ENCODE measurements around the gene FAM171A2.

The FAM171A2 gene

DNA sequence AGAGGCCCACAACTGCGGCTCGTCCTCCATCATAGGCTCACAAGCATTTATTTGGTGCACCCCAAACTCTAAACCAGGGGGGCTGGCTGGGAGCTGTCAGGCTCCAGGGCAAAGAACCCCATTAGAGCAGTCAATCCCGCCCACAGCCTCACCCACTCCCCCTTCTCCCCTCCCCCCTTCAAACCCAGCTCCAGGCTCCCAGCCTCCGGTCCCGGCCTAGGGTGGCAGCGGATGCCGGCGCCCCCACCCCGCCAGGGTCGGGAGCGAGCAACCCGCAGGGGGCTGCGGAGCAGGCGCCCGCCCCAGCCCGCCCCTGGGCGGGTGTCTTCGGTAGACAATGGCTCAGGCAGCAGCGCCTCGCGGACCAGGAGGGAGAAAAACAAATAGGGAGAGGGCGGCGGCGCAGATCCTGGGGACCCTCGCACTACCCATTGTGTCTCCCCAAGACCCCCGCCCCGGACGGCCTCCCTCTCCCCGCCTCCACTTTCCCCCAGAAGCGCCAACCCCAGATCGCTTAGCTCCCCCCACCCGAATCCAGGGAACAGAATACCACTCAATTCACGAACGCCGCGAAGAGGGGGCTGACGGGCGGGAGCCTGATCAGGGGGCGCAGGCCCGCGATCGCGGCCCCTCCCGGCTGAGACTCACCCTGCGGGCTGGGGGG is 572 bp downstream of the FAM171A2 start:
- peak overlapping the region; percentile 47 for H3K4me3 ChIP-seq (ENCODE audit: low read depth, low read length)
- no peak for DNase-seq (ENCODE audit: low read depth)
- TF ChIP-seq, protein P1, sequence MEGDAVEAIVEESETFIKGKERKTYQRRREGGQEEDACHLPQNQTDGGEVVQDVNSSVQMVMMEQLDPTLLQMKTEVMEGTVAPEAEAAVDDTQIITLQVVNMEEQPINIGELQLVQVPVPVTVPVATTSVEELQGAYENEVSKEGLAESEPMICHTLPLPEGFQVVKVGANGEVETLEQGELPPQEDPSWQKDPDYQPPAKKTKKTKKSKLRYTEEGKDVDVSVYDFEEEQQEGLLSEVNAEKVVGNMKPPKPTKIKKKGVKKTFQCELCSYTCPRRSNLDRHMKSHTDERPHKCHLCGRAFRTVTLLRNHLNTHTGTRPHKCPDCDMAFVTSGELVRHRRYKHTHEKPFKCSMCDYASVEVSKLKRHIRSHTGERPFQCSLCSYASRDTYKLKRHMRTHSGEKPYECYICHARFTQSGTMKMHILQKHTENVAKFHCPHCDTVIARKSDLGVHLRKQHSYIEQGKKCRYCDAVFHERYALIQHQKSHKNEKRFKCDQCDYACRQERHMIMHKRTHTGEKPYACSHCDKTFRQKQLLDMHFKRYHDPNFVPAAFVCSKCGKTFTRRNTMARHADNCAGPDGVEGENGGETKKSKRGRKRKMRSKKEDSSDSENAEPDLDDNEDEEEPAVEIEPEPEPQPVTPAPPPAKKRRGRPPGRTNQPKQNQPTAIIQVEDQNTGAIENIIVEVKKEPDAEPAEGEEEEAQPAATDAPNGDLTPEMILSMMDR (IDR thresholded peaks at IDR 0.05; ENCODE audit: insufficient read depth, low read depth, low read length, missing control alignments), result no peak

DNA sequence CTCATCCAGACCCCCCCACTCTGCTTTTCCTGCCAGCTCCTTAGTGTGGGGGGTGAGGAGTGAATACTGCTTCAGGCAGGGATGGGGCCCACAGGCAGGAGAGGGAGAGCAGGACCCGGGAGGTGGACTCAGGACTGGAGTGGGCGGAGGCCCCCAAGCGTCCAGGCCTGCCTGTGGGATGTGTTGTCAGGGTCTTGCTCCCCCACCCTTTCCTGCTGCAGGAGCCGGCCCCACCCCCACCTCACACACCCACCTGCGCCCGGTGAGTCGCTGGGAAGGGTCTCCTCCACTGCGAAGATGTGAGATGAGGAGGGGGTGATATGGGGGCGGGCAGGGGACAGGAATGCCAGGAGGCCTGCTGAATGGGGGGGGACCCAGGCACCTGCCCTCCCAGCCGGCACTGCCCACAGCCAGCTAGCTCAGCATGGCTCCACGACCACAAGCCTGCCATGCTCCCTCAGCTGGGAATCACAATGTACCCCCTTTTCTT is 1.1 kb downstream of the FAM171A2 start:
- no peak overlapping the region for H3K4me3 ChIP-seq (ENCODE audit: low read depth, low read length)
- TF ChIP-seq, protein P1 (IDR thresholded peaks at IDR 0.05; ENCODE audit: insufficient read depth, low read depth, low read length, missing control alignments), result no peak
- no peak for DNase-seq (ENCODE audit: low read depth)

DNA sequence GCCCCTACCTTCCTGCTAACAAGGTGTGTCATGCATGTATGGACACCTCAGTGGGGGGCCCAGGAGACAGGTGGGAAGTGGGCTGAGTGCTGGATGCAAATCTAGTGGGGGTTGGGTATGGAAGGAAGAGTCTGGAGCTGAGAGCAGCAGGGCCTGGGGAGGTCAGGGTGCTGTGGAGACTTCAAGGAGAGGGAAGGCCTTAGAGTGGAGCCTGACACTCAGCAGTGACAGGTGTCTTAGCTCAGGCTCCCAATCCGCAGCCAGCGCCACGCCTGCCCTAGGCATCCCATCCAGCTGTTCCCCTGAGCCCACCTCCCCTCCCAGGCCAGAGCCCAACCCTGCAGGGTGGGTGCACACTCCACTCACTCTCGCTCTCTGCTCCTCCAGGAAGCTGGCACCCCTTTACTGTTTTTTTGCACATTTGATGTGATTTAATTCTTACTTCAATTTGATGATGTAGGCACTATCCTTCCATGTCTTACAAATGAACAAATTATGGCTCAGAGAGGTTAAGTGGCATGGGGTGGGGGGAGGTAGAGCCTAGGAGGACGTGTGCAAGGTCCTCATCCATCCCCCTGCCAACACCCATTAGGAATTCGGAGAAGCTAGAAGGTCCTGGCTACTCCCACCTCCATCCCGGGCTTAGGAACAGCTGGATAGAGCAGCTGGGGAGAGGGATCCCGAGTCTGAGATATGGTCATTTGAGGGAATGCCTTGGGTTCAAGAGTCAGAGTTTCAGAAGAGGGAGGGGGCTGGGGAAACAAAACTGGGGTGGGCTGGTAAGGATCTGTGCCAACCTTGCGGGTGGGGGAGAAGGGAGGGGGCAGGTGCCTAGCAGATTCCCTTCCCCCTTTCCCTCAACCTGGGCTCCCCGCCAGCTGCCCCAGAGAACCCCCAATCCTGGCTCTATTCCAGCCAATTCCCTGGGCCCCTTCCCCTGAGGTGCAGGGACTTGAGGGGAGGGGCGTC is 2.1 kb downstream of the FAM171A2 start:
- TF ChIP-seq, protein P1 (IDR thresholded peaks at IDR 0.05; ENCODE audit: insufficient read depth, low read depth, low read length, missing control alignments), result no peak
- no peak overlapping the region for H3K4me3 ChIP-seq (ENCODE audit: low read depth, low read length)
- no peak for DNase-seq (ENCODE audit: low read depth)

DNA sequence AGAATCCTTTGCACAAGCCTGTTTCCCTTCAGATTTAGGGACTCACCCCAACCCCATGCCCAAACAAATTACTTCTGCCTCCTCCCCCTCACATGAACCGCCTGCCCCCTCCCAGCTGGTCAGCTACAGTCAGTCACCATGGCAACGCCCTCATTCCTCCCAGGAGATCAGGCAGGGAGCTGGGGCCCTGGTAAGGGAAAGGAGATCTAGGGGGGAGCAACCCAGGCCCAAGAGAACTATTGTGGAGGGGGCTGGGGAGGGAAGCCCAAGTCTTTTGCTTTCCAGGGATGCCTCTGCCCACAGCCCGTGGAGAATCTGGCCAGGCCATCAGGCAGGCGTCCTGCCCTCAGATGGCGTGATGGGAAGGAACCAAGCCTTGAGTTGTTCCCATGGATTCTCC is 2.8 kb downstream of the FAM171A2 start:
- DNase-seq (ENCODE audit: low read depth), result no peak
- no peak overlapping the region for H3K4me3 ChIP-seq (ENCODE audit: low read depth, low read length)
- TF ChIP-seq, protein P1 (IDR thresholded peaks at IDR 0.05; ENCODE audit: insufficient read depth, low read depth, low read length, missing control alignments), result no peak

DNA sequence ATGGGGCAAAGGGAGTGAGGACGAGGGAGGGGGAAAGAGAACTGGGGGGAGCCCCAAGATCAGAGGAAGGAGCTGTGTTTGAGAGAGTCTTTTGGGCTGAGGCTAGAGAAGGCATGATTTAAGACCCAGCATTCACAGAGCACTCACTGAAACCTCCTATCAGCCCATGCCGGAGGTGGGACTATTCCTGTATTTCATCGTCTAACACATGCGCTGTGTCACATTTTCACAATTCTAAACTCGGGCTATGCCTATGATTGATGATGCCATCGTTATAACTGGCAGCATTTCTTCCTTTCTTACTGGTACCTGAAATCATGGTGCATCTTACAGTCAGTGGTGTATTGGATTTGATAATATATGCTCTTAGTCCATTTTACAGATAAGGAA is 3.5 kb downstream of the FAM171A2 start:
- DNase-seq (ENCODE audit: low read depth), result no peak
- no peak overlapping the region for H3K4me3 ChIP-seq (ENCODE audit: low read depth, low read length)
- TF ChIP-seq, protein P1 (IDR thresholded peaks at IDR 0.05; ENCODE audit: insufficient read depth, low read depth, low read length, missing control alignments), result no peak

DNA sequence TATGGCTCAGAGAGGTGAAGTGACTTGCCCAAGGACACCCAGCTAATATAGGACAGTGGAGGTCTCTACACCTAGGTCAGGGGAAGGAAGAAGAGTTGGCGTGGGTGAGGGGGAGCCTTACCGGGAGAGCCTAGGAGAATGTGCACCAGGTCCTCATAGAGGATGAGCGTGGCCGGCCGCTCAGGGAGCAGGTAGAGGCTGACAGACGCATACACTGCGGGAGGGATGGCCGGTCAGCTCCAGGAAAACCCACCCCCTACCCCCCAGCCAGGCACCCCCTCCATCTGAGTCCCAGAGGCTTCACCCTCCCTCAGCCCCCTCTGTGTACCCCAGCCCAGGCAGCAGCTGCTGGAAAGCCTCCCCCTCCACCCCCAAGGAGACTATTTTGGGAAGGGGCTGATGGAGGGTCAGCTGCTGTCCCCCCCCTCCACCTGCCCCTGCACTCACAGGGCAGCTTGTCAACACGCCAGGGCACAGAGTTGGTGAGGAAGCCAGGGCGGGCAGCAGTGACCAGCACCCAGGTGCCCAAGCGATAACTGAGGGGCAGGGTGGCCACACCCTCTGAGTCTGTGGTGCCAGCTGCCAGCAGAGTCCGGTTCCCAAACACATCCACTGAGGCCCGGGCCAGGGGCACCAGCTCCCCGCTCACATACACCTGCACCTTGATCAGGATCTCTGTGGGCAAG is 4.1 kb downstream of the FAM171A2 start:
- no peak for DNase-seq (ENCODE audit: low read depth)
- no peak overlapping the region for H3K4me3 ChIP-seq (ENCODE audit: low read depth, low read length)
- TF ChIP-seq, protein P1 (IDR thresholded peaks at IDR 0.05; ENCODE audit: insufficient read depth, low read depth, low read length, missing control alignments), result no peak
